ENCODE measurements around the gene TMTC2. TPM values are rescaled to one million over a fixed set of nuclear protein-coding genes. Genes with fewer than 3 reads are reported as not detected.

TMTC2 gene
- polyA plus RNA-seq (2012; ENCODE audit: insufficient read depth, insufficient read length): 3.4 TPM

DNA sequence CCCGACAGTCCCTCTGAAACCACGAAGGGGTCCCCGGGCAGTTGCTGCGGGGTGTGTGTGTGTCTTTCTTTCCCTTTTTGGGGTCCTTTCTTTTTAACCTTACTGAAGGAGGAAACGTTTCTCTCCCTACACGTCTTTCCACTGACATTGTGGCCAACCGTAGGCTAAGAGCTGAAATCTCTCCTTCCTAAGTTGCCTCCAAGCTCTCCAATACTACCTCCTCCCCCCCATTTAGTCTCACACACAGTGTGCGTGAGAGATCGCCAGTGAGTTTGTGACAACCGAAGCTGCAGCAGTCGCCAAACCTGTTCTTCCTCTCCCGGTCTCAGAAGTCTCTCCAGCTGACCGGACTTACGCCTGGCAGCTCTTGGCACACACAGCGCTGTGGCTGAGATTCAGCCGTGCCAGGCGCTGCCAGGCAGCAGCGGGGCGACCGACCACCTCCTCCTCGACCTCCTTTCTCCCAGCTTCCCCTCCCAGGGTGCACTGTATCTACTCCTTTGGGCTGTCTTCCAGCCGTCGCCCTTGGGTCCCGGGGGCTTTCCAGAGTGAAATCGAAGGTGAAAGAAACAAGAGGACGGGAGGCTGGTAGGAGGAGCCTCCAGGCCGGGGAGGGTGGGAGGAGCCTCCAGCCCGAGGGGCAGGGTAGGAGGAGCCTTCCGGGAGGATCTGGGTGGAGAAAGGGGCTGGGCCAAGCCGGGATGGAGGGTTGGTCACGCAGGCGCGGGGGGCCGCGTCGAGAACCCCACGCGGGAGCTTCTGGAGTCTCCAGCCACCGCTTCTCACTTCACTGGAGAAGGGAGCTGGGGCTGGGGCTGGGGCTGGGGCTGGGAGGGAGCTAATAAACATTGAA lies at the start of gene TMTC2:
Gene TMTC2, plus strand, starts transcription at position 739 of the 853 bp plus-strand sequence.
- peak; percentile 78 for DNase-seq (ENCODE audit: low read depth, low spot score)
- H3K4me3 ChIP-seq (ENCODE audit: low read length): peak within 1 kb of the TSS; percentile 82

DNA sequence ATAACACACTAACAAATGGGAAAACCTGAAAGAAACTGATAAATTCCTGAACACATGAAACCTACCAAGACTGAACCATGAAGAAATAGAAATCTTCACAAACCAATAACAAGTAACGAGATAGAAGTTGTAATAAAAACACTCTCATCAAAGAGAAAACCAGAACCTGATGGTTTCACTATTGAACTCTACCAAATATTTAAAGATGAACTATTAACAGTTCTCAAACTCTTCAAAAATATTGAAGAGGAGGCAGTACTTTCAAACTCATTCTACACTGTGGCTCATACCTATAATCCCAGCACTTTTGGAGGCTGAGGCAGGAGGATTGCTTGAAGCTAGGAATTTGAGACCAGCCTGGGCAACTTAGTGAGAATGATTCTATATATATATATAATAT lies 48.4 kb upstream of the TMTC2 start:
- no peak for DNase-seq (ENCODE audit: low read depth, low spot score)
- H3K4me3 ChIP-seq (ENCODE audit: low read length): no peak overlapping the region

DNA sequence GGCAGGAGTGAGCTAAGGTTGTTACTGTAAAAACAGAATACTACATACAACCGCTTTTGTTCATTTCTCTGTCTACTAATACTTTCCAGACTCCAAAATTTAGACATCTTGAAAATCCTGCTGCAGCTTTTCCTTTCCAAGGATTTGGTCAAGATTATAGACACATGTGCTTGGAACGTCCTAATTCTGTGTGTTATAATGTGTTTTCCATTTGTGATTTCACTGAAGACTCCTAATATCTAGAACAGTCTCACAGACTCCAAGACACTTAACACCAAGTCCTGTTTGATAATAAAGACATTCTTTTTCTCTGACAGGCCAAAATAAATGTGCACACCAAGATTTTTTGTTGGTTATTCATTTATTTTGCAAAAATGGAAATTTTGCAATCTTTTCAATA lies 41.8 kb upstream of the TMTC2 start:
- no peak for DNase-seq (ENCODE audit: low read depth, low spot score)

DNA sequence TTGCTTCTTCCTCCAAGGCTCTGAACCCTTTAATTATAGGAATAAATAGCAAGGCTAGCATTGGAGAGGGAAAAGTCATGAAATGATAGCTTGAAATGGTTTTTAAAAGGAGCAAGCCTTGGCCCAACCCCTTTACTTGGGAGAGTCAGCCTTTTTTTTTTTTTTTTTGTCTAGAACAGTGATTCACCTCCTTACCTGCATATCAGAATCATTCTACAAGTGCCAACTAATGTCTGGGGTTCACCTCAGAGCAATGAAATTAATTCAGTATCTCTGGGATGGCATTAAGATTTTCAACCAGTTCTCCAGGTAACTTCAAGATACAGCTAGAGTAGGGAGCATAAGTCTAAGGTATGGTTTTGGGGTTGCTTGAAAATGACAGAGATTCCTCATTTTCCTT lies 41.3 kb upstream of the TMTC2 start:
- no peak for DNase-seq (ENCODE audit: low read depth, low spot score)
- no peak overlapping the region for H3K4me3 ChIP-seq (ENCODE audit: low read length)

More for the DNA sequence above, 41.8 kb upstream of the TMTC2 start:
- no peak overlapping the region for H3K4me3 ChIP-seq (ENCODE audit: low read length)

DNA sequence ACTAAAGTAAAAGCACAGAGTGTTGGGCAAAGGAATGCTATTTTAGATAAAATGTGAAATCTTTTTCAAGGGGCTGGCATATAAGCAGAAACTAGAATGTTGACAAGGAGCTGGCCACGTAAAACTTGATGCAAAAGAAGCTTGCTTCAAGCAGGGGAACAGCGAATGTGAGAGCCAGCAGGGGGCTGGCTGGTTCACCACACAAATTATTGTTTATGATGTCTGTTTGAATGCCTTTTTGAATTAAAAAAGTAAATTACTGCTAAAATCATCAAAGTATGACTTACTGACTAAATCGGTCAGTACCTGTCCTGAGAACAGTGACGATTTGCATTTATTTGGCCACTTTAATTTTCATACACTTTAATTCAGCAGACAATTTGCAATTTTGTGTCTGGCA lies 38.9 kb upstream of the TMTC2 start:
- no peak for DNase-seq (ENCODE audit: low read depth, low spot score)
- no peak overlapping the region for H3K4me3 ChIP-seq (ENCODE audit: low read length)

DNA sequence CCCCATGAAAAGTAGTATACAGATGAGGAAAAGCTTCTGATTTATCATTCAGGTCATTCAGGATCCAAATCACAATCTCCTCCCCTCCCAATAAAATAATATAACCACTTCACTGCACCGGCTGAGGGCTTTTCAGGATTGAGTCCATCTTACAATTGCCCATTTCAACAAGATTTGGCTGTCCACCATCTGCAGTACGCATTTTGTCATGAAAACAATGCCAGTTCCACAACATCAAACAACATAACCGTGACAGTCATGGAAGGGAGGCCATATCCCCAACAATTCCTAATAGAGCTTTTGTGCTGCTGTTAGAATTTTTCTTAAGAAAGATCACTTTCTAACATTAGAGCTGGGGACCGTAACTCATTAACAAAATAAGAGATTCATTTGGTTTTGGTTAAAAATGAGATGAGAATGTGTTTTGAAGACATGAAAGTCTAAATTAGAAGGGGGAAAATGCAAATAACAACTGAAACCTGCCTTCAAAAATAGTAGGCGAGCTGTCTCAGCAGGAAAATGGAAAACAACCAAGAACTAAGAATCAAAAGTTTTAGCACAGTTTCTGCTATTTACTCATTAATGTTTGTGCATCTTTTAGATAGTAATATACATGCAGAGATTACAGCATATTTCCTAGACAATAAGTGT lies 38.3 kb upstream of the TMTC2 start:
- no peak overlapping the region for H3K4me3 ChIP-seq (ENCODE audit: low read length)
- DNase-seq (ENCODE audit: low read depth, low spot score): no peak

DNA sequence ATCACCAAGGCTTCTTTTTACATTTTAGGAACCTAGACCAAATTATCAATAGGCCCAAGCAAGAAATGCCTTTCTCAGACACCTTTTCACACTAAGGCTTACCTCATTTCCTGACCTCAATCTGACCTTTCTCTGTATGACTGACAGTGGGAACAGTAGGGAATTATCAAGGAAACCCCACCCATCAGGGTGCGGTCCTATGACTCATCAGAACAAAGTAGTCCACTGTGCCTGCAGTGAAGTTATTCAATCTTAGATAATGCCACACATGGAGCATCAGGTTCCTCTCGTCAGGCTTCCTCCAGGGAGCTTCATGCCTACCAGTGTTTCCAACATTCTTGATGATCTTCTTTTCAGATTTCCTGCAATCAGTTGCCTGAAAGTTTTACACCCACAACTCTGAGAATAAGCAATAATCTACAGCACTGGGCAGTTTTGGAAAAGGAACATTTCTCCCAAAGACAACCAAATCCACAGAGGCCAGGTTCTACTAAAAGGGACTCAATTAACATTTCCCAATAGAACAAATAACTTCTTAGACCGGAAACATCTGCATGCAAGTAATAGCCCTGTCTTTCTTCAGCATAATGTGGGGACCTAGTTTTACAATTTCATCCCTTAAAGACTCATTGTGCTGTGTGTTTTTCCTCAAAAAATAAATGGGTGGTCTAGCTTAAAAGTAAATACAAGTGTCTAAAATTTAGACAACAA lies 35.9 kb upstream of the TMTC2 start:
- no peak for DNase-seq (ENCODE audit: low read depth, low spot score)
- no peak overlapping the region for H3K4me3 ChIP-seq (ENCODE audit: low read length)

DNA sequence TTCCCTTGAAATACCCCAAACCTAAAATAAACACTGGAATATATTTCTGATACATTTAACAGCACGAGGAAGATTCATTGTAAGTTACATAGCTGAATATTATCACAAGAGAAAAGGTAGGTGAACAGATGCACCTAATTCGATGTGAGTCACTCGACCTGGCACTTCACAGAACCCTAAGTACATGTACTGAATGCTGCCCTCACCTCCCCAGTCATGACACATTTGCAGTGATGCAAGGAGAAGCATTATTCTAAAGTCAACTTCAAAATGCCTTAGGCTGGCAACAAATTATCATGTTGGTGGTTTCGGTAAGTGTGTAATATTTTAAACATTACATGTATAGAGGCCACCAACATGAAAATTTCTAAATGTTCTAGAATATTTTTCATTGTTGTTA lies 35.2 kb upstream of the TMTC2 start:
- no peak for DNase-seq (ENCODE audit: low read depth, low spot score)
- H3K4me3 ChIP-seq (ENCODE audit: low read length): no peak overlapping the region

DNA sequence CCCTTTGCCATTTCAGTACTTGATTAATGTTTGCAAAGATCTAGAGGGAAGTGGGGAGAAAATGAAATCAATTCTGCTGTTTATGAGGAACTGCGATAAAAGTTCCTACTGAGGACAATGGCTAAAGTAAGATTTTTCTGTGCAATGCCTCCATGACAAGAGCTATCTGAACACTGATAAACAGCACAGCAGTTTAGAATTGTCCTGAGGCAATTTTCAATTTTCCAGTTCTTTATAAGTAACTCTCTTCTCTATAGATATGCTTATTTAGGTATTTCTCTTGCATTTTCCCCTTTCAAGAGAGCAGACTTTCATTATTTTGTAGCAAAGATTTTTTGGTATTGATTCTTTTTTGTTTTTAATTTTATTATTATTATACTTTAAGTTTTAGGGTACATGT lies 34.6 kb upstream of the TMTC2 start:
- no peak for DNase-seq (ENCODE audit: low read depth, low spot score)
- H3K4me3 ChIP-seq (ENCODE audit: low read length): no peak overlapping the region

DNA sequence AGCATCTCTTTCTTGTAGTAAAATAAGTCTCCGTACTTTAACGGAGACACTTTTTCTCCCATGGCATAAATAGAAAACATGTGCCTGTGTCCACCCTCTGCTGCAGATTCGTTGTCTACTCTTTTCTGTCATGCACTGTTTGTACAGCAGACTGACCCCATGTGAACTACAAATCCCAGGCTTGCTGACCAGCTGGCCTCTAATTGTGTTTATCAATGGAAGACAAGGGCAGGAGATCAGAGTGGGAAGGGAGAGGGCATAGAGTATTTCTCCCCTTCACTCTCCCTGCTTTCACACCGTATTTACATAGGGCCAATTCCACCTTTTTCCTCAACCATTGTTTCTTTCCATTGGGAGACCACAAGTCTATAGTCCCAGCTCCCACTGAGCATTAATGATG lies 31.0 kb upstream of the TMTC2 start:
- DNase-seq (ENCODE audit: low read depth, low spot score): no peak
- no peak overlapping the region for H3K4me3 ChIP-seq (ENCODE audit: low read length)

DNA sequence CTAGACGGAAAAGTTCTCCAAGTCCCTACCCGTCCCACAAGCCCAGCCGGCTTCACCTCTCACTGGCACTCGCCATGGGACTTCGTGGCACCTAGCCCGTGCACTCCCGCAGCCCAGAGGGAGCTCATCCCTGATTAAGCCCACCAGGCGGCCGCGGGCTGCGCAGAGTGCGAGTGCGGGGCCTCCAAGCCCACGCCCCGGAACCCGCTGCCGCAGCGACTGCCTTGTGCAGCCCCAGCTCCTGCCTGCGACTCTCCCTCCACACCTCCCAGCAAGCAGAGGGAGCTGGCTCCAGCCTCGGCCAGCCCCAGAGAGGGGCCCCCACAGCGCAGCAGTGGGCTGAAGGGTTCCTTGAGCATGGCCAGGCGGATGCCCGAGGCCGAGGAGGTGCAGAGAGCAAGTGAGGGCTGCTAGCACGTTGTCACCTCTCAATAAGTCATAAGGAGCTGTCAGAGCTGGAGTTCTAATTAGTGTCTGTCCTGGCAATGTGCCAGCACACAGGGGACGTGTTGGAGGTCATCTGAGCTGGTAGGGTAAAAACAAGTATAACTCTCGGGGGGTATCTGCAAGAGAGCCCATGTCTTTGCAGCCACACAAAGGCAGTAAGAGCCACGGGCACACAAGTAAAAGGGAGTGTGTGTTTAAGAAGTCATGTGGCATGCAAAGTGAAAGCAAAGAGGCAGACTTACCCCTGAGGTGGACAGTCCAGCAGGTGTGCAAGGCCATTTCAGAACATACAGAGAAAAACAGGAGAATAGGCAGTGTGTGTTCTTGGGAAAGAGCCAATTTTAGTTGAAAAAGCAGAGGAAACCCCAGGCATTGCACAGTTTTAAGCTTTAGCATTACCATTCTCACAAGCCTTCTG lies 27.1 kb upstream of the TMTC2 start:
- DNase-seq (ENCODE audit: low read depth, low spot score): no peak
- no peak overlapping the region for H3K4me3 ChIP-seq (ENCODE audit: low read length)

DNA sequence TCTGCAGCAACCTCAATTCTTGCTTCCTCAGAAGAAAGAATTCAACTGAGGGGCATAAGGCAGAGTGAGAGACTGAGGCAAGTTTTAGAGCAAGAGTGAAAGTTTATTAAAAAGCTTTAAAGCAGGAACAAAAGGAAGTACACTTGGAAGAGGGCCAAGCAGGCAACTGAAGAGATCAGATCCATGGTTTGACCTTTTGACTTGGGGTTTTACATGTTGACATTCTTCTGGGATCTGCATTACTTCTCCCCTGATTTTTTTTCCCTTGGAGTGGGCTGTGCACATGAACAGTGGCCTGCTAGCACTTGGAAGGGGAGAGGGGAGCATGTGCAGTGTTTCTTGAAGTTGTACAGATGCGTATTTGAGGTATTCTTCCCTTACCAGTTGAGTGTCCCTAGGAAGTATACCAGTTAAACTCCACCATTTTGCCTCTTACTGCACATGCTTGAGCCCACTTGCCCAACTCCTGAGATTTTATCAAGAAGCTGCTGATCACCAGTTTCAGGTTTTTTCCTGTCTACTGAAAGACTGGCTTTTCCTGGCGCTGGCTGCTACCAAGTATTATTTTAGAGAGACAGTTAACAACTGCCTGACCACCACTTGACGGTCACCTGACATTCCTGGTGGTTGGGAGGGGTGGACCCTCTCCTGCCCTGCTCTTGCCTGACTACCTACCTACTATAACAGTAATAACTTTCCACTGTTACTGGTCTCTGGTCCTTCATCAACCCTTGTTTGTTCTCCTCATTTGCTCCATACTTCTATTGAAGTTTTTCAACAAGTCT lies 26.0 kb upstream of the TMTC2 start:
- H3K4me3 ChIP-seq (ENCODE audit: low read length): no peak overlapping the region
- no peak for DNase-seq (ENCODE audit: low read depth, low spot score)

DNA sequence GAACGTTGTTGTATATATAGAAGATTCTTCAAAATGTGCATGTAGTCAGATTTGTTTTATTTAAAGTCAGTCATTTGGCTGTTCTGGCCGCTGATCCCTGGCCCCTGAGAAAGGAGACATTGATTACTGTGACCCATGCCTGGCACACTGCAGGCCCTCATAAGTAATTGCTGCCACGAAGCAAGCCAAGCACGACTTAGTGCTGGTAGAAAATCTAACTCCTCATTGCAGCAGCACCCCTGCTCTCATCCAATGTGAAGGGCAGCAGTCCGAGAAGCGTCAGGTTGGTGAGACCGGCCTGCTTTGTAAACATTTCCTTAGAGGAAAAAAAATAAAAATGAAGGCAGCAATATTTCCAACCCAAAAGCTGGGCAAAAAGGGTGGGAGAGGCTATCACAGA lies 22.8 kb upstream of the TMTC2 start:
- no peak for DNase-seq (ENCODE audit: low read depth, low spot score)
- no peak overlapping the region for H3K4me3 ChIP-seq (ENCODE audit: low read length)

DNA sequence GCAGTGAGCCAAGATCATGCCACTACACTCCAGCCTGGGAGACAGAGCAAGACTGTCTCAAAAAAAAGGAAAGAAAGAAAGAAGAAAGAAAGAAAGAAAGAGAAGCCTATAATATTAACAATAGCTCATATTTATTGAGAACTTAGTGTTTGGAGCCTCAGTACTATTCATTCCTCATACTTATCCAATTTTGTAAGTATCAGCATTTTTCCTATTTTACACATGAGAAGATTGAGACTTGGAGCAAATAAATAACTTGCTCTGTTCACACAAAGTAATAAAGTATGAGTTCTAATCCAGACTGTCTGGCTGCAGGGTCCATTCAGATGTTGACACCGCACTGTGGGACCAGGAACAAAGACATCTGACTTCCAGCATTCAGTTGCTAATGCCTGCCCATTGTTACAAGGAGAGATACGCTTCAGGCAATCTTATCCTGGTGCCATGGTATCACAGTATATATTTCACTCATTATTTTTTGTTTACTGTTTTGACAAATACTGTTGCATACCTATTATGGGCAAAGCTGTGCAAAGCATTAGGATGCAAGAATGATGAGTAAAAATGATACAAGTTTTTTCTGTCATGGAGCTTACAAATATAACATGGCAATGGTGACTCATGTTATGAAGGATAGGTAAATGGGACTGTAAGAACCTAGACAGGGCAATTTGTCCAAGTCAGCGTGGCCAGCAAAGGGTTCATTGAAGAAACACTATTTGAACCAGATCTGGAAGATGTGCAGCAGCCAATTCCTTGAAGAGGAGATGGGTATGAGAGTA lies 21.4 kb upstream of the TMTC2 start:
- no peak for DNase-seq (ENCODE audit: low read depth, low spot score)
- H3K4me3 ChIP-seq (ENCODE audit: low read length): no peak overlapping the region

DNA sequence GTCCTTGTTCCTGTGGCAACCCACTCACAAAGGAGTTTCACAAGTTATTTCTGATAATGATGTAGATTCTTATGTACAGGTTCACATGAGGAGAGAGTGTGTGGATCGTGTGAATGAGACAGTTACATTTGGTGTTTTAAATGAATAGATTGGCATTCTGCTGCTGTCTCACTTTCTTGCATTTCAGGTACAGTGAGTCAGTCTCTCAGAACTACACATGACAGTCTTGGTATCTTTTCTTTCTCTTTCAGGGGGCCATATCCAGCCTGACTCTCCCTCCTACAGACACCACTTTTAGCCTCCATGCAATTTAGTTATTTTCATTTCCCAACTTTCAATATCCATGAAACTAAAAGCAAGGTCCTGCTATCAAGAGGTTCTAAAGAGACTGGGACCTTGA lies 19.9 kb upstream of the TMTC2 start:
- DNase-seq (ENCODE audit: low read depth, low spot score): no peak
- H3K4me3 ChIP-seq (ENCODE audit: low read length): no peak overlapping the region

DNA sequence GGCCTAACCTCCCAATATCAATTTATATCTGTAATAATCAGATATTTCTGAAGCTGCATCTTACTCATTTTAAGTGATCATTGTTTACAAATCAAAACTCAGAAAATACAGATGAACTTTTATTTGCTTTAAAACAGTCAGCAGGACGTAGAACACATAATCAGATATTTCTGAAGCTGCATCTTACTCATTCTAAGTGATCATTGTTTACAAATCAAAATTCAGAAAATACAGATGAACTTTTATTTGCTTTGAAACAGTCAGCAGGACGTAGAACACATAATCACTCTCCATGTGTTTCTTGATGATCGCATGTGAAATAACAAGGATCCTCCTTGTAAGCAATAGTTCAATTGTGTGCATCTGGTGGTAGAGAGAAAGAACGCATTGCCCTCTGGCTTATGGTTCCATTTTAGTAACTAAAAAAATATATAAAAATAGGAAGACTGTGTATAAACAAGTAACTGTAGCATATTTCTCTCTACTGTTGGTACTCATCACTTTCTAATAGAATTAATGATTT lies 15.0 kb upstream of the TMTC2 start:
- DNase-seq (ENCODE audit: low read depth, low spot score): no peak
- H3K4me3 ChIP-seq (ENCODE audit: low read length): no peak overlapping the region

DNA sequence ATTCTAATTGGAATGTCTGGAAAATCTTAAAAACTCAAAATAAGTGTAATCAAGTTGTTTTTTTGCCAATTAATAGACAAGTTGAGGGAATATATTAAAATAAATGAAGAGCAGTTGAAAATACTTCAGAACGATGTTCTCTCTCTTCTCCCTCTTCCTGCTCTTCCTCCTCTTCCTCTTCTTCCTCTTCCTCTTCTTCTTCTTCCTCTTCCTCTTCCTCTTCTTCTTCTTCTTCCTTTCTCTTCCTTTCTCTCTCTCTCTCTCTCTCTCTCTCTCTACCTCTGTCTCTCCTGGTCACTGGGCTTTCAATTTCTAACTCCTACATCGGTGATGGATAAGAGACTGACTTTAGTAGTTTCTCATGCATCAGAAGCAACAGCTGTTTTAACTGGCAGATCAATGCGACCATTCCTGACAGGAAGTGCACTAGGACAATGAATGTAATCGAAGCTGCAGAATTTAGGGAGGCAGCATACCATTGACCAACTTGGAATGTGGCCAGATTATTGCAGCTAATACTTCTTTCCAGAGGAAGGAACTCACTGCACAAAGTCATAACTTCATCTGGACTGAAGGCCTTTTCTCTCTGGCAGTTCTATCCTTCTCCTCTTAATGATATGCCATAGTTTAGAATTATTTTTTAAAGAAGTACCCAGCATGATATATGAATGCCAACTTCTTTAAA lies 13.8 kb upstream of the TMTC2 start:
- no peak for DNase-seq (ENCODE audit: low read depth, low spot score)
- no peak overlapping the region for H3K4me3 ChIP-seq (ENCODE audit: low read length)
